HG03045 (cell line): ENCODE measurements around the gene MKX.

Experiments used
- ATAC-seq: cut with Tn5 transposase; IDR thresholded peaks from one replicate; pipeline ENCODE4 v1.9.1; 2021; ENCODE audit warnings: mild to moderate bottlenecking, moderate library complexity; ENCODE audit not compliant: unreplicated experiment

Gene MKX

GRCh38 chr10:27745732-27746396 is at the start of gene MKX:
Gene MKX, minus strand, starts transcription at chr10:27745819. Its CDS starts 2,404 bp downstream, at chr10:27743415.
- no peak for ATAC-seq

DNA sequence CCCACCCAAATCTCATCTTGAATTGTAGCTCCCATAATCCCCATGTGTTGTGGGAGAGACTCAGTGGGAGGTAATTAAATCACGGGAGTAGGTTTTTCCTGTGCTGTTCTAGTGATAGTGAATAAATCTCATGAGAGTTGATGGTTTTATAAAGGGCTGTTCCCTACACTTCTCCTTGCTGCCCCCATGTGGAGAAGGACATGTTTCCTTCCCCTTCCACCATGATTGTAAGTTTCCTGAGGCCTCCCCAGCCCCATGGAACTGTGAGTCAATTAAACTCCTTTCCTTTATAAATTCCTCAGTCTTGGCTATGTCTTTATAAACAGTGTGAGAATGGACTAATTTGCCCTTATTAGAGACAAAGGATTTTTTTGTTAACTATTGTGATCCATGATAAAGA is 48.5 kb upstream of the MKX start:
- ATAC-seq: no peak

DNA sequence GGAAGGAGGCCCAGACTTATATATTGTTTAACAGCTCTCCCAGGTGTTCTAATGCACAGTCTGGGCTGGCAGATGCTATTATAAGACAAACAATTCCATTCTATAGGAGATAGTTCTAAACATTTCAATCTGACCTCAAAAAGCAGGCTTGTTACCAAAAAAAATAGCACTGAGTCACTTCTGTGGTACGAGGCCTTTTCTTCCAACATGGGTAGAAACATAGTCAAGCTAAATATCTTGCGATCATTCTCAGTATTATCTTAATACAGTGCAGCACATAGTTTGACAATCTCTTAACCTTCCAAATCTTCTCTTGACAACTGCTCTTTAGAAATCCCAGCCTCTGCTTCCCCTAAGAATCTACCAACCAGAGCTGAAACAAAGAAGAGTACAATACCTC is 46.6 kb upstream of the MKX start:
- no peak for ATAC-seq

- no peak for ATAC-seq
Observed at GRCh38 chr10:27784272-27784671, 38.7 kb upstream of the MKX start.

DNA sequence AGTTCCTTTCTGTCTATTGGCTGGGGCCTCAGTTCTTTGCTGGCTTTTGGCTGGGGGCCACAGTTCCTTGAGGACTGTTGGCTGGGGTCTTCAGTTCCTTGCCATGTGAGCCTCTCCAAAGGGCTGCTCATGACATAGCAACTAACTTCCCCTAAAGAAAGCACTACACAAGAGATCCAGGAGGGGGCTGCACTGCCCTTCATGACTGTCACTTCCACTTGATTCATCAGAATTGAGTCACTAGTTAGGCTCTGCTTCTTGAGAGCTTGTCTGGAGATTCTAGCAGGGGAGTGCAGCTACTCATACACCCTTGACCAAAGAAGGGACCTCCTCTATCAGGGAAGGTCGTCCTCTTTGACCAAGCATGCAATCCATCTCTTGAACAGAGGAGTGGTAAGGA is 38.0 kb upstream of the MKX start:
- no peak for ATAC-seq

DNA sequence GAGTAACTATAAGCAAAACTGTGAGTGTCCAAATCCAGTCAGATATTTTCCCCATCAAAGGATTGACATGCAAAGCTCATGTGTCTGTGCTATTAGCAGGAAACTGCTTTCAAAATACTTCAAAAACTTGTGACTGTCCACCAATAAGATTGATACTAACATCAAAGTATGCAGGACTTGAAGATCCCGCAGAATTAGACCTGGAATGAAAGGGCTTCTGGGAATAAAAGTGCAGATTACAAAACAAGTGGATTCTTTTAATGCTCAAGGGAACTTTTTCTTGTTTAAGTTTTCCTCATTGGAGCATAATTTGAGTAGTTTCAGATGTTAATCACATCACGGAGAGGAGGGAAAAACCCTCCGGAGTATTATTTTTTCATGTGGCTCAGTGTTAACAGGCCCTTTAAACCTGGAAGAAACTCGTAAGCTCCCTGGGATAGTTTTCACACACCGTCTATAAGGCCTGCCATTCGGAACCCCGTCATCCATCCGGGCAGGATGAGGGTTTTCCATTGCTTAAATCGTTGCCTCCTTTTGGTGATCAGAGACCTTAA is 33.9 kb upstream of the MKX start:
- no peak for ATAC-seq

DNA sequence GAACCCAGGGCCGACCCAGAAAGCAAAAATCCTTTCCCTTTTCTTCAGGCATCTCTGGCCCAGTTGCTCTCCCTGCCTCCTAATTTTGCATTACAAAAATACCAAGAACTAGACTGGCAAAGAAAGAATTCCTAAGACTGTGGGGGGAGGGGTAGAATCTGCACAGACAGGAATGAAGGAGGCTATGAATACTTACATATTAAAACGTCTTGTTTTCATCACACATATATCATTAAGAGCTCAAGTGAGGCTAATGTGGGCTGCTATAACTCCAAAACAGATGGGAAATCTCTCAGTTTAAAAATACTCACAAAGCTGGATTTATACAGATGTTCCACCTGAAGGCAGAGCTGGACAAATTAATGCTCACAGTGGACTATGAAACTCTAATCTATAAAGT is 29.2 kb upstream of the MKX start:
- no peak for ATAC-seq

- ATAC-seq: no peak
Observed at GRCh38 chr10:27771231-27771630, 25.6 kb upstream of the MKX start.

GRCh38 chr10:27770181-27770580 is 24.6 kb upstream of the MKX start:
- ATAC-seq: no peak

DNA sequence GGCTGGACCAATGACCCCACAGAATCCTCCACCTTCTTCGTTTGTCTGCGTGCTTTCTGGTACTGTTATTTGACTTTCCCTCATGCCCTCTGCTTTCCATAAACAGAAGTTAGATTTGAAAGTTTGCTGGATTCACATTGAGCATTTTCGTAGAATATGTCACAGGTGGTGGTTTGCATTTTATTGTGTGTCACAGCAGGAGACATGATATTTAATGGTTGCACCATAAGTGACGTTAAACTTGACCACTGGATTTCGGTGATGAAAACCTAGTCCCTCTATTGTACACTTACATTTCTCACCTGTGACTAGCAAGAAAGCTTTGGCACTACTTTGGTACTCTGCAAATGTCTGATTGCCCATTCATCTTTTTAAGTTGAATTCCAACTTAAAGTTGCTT is 15.2 kb upstream of the MKX start:
- no peak for ATAC-seq

GRCh38 chr10:27759483-27760272 is 14.1 kb upstream of the MKX start:
- ATAC-seq: no peak

DNA sequence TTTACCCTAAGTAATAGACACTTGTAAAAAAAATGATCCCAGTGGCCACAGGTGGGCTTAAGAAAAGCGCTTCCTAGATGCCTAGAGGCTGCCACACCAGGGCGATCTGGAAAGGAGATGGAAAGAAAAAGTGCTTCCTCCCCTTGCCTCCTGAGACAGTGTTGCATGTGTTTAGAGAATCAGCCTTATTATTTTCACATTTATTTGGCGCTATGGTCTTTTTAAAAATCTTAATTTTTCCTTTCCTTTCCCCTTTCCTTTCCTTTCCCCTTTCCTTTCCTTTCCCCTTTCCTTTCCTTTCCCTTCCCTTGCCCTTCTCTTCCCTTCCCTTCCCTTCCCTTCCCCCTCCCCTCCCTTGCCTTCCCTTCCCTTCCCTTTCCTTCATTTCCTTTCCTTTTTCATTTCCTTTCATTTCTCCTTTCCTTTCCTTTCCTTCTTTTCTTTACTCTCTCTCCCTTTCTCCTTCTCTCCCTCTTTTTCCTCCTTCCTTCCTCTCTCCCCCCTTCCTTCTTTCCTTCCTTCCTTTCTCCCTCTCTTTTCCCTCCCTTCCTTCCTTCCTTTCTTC is 7.1 kb upstream of the MKX start:
- ATAC-seq: no peak

DNA sequence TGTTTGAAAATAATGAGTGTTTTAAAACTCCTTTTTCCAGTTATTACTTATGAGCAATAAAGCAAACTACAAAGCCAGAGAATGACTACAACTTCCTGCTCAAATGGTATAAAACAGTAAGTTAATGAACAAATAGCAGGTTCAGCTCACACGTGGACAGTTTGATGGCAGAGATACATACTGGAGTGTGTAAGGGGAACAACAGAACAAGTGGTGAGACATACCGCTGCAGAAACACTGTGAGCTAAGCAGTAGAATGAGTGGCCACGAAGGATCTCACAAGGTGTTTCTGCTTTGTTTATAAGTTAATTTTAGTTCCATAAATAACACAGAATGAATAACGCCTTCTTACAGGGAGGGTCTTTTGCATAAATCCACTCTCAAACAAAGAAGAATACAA is 3.0 kb upstream of the MKX start:
- ATAC-seq: no peak

DNA sequence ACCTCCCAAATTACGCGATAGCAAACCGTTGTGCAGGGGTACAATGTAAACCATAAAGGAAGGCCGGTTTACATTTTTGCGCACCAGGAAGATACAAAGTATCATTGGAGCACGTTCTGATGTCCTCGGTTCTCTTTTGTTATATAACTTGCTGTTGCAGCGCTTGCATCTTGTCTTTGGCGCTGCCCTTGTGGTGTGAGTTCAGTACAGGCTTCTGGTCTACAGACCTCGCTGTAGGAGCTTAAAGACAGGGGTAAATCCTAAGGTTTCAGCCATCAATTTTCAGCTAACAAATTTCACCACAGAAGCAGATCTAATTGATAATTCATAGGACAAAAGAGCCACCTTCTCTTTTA is 1.5 kb upstream of the MKX start:
- ATAC-seq: no peak

DNA sequence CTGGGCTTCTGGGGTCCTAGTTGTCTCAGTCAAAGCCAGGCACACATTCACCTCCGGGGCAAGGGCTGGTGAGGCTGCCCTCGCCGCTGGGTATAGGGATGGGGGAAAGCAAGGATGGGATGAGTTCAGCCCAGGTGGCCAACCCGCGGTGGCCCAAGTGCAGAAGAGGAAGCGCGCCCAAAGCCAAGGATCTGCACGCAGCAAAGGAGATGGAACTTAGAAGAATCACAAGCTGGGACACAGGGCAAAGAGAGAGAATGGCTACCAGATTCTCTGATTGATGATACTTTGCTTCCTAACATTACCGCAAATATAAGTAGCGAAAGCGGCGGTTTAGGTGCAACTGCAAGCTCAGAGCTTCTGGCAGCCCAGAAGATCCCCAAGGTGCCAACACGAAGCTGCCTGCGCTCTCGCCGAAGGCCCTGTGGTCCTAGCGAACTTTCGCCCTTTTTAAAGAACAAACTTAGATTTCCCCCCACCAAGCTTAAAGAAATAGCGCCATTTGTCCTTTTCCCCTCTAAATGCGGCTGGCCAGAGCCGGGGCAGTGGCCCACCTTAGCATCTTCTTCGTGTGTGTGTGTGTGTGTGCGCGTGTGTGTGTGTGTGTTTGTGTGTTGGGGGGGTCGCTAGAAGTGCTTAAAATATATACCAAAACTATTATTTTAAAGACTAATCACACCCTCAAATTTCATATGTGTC is 927 bp upstream of the MKX start:
- ATAC-seq: no peak

DNA sequence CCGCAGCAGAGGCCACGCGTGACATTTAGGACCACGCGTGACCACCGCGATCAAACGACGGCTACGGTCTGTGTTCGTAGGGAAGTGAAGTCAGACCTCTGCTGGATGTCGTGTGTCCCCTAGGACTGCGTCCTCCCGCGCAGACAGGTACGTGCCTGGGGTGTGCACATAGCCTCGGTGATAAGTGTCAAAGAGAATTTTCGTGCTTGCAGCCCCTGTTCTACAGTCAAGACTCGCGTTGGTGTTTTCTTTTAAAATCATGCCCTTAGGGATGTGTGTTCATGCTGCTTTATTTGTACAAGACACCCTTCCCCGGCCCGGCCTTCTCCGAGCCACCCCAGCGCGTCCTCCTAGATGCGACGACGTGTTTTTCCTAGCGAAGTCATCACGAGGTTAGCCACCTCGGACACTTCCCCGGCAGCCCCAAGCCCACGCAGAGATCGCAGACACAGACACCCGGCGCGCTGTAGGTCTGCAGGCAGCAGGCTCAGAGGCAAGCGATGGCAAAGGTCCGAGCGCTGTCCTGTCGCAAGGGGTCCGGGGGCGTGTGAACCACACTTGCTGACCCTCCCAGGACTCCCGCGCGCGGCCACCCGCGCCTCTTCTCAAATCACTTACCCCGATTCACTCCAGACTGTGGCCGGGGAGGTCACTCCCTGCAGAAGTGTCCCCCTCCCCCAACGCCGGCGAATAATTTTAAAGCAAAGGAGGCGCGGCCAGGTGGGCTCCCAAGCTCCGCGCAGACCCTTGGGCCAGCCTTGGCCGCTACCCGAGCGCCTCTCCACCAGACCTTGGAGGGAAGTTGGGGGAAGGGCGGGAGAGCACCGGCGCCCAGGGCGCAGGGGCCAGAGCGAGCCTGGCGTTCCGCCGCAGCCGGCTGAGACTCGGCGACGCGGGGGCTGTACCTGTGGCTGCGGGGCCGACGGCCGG is 552 bp downstream of the MKX start:
- no peak for ATAC-seq

GRCh38 chr10:27743877-27744801 is 1.5 kb downstream of the MKX start:
- no peak for ATAC-seq

DNA sequence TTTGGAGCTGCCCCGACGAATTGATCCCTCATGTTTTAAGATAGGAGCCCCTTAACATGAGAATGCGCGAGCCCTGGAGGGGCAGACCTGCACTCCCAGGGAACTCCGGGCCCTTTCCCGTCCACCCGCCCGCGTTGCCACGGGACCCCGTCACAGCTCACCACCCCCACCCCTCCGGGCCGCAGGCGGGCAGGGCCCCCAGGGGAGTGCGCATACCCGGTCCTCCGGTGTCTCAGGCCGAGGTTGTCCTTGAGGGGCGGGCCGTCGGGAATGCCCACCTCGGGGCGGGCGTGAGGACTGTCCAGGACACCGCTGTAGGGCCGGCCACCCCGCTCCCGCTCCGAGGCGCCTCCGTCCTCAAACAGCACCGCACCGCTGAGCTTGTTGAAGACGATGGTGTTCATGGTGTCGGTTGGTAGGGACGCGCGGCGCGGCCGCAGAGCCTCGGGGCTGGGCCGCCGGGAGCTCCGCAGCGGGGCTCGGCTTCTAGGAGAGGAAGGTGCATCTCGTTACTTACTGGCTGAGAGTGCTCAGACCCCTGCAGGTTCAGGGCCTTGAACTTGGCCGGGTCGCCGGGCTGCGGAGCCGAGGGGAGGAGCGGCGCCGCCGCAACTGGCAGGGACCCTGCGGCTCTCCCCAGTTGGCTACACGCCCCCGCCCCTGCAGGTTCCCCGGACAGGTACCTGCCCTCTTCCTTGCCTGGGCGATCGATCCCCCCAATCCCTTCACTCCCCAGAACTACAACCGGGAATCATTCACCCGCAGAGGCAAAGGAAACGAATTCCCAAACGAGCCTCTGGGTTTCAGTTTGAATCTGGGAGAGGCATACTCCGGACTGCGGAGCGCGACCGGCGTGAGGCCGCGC is 2.4 kb downstream of the MKX start:
- ATAC-seq: no peak
